GM12865 (cell line): ENCODE measurements around the gene ALG2.

Experiments
- DNase-seq: peaks from one replicate; pipeline ENCODE4 v3.0.0; 2010; ENCODE audit warnings: low read depth
- H3K4me3 ChIP-seq: 2 replicates; pipeline ENCODE4 v1.5.1; 2011; ENCODE audit warnings: mild to moderate bottlenecking, low read depth, low read length, control low read depth
- TF ChIP-seq, protein P1 (sequence below): IDR thresholded peaks from 2 replicates; pipeline ENCODE4 v1.5.1; 2011; ENCODE audit warnings: low read length, control low read depth, low read depth, inconsistent platforms; ENCODE audit not compliant: insufficient read depth; ENCODE audit errors: missing control alignments

ALG2 gene

GRCh38 chr9:99172124-99173091 lies 49.3 kb downstream of the ALG2 start:
- no peak for DNase-seq
- TF ChIP-seq, protein P1, sequence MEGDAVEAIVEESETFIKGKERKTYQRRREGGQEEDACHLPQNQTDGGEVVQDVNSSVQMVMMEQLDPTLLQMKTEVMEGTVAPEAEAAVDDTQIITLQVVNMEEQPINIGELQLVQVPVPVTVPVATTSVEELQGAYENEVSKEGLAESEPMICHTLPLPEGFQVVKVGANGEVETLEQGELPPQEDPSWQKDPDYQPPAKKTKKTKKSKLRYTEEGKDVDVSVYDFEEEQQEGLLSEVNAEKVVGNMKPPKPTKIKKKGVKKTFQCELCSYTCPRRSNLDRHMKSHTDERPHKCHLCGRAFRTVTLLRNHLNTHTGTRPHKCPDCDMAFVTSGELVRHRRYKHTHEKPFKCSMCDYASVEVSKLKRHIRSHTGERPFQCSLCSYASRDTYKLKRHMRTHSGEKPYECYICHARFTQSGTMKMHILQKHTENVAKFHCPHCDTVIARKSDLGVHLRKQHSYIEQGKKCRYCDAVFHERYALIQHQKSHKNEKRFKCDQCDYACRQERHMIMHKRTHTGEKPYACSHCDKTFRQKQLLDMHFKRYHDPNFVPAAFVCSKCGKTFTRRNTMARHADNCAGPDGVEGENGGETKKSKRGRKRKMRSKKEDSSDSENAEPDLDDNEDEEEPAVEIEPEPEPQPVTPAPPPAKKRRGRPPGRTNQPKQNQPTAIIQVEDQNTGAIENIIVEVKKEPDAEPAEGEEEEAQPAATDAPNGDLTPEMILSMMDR: no peak

DNA sequence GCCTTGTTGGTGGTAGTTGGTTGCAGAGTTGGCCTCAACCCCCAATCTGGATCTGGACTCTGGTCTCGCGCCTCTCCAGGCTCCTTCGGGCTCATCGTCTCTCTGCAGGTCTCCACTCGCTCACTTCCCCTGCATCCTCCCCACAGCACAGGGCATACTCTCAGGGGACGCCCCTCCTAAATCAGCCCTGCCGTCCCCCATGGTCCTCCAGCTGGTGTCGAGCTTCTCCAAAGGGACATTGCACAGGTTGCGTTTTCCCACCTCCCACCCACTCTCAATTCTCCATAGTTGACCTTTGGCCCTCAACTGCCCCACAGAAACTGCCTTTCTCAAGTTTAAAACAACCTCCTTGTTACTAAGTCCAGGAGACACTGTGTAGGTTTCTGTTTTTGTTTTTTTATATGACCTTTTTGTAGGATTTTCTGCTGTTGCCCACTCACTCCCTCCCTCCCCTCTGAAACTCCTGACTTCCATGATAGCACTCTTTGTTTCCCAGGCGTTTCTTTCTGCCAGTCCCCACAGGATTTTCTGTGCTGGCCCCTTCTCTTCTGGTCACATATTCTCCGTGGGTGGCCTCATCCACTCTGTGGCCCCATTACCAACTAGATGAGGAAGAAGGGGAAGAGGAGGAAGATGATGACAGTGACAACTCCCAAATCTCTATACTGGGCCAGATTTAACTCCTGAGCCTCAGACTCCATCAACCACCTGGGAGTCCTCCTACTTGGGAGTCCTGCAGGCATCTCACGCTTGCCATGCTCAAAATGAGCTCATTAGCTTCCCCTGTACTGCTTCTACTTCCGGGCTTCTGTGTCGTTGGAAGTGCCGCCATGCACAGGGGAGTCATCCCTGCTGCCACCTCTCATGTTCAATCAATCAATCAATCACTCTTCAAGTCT lies 50.3 kb downstream of the ALG2 start:
- no peak for DNase-seq
- TF ChIP-seq, protein P1: no peak
- no peak overlapping the region for H3K4me3 ChIP-seq

More at GRCh38 chr9:99172124-99173091, 49.3 kb downstream of the ALG2 start:
- H3K4me3 ChIP-seq: no peak overlapping the region

- TF ChIP-seq, protein P1: no peak
- no peak overlapping the region for H3K4me3 ChIP-seq
- DNase-seq: no peak
Measured at GRCh38 chr9:99169982-99170761, 51.6 kb downstream of the ALG2 start.

DNA sequence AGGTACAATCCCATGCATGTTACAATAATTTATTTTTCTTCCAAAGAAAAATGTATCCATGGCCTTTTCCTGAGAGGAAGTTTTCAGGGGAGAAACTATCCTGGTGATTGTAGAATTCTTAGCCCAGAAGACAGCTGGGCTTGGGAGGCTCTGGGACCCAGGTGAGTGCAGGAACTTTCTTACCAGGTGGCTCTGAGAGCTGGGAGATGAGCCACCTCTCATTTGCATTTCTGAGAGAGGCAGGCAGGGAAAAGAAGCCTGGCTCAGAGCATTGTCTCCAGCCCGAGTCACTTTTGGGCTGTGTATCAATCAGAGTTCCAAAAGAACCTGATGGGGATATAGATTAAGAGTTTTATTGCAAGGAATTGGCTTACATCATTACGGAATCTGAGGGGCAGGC lies 52.7 kb downstream of the ALG2 start:
- H3K4me3 ChIP-seq: no peak overlapping the region
- no peak for DNase-seq
- TF ChIP-seq, protein P1: no peak

- H3K4me3 ChIP-seq: no peak overlapping the region
- peak; percentile 51 for DNase-seq
- TF ChIP-seq, protein P1: no peak
Measured at GRCh38 chr9:99167694-99168093, 54.0 kb downstream of the ALG2 start.

- no peak overlapping the region for H3K4me3 ChIP-seq
- TF ChIP-seq, protein P1: no peak
- DNase-seq: peak; percentile 28
Measured at GRCh38 chr9:99167119-99167518, 54.6 kb downstream of the ALG2 start.
